Measurements from ENCODE around the gene RUNX2. TPM values are rescaled to one million over a fixed set of nuclear protein-coding genes. Genes with fewer than 3 reads are reported as not detected.

Gene RUNX2
- total and polyA plus RNA-seq, 2 of the 8 experiments (the other 6 are each of a cell fraction or from before 2014, with no cell fraction given), result 0.26 to 1.2 TPM

- no peaks in the 10 kb centered on the region for H3K9me3 ChIP-seq (ENCODE audit: insufficient read depth in 2 of 2, low read depth in 1 of 2, low read length in 1 of 2)
- no peak overlapping the region for H2BK15ac ChIP-seq (ENCODE audit: low read length)
- POLR2A ChIA-PET (ENCODE audit: partially characterized antibody), result interaction anchor here (0.6 kb wide), 1 partner anchor 20 kb away, joined by 3 read pairs; no protein-coding TSS in a partner anchor
- H3K4ac ChIP-seq (replicated peaks; ENCODE audit: insufficient read length, low read depth, low read length), result no peak overlapping the region
- H4K5ac ChIP-seq (ENCODE audit: insufficient read length, low read depth, low read length), result no peak overlapping the region
- no peak overlapping the region for H3K4me2 ChIP-seq (ENCODE audit: insufficient read depth in 1 of 2, low read depth in 2 of 2, low read length in 2 of 2)
- H3K79me1 ChIP-seq (ENCODE audit: low read depth, low read length), result no peaks in the 10 kb centered on the region
- H3K23me2 ChIP-seq (ENCODE audit: low read depth, low read length), result no peaks in the 10 kb centered on the region; the same call in 1 of the 2 replicates
- no peak overlapping the region for H3K56ac ChIP-seq (replicated peaks; ENCODE audit: insufficient read length, low read depth, low read length)
- WGBS, 2 experiments (ENCODE audit: extremely low coverage in 1 of 2, insufficient coverage in 1 of 2, insufficient read length in 1 of 2, insufficient replicate concordance in 2 of 2, low coverage in 1 of 2, low lambda C conversion rate in 2 of 2, missing lambda C conversion rate in 1 of 2), result 84% methylated on average over 2 of the region's 2 CpGs; no CpG with 5 or more reads in 1 of the 2 experiments
- no peaks in the 10 kb centered on the region; a peak in 1 of 8 replicates for H3K36me3 ChIP-seq (ENCODE audit: control insufficient read depth in 2 of 4, insufficient read depth in 4 of 4, low read length in 3 of 4)
- CTCF ChIA-PET (ENCODE audit: partially characterized antibody), result interaction anchor here (0.6 to 1.8 kb wide), 2 partner anchors 9 to 11 kb away, joined by 3 to 7 read pairs; no protein-coding TSS in a partner anchor
- no peak overlapping the region for H4K8ac ChIP-seq (ENCODE audit: extremely low read depth, insufficient read depth, low read length)
- no peak overlapping the region for H3K18ac ChIP-seq (ENCODE audit: extremely low read depth, low read length)
- TF ChIP-seq RBBP5 (IDR thresholded peaks at IDR 0.05; ENCODE audit: borderline replicate concordance, low read depth, low read length) (no peak), BRCA1 (IDR thresholded peaks at IDR 0.05; ENCODE audit: low read depth, low read length) (no peak), TAF7 (optimal IDR thresholded peaks at IDR 0.05; ENCODE audit: borderline replicate concordance, low read depth, low read length) (no peak), E2F6 (IDR thresholded peaks at IDR 0.05) (no peak), BACH1 (IDR thresholded peaks at IDR 0.05; ENCODE audit: low read length) (no peak), GTF2F1 (IDR thresholded peaks at IDR 0.05; ENCODE audit: borderline replicate concordance, low read depth, low read length) (no peak), SIRT6 (IDR thresholded peaks at IDR 0.05; ENCODE audit: low read length) (no peak)
- H3K27ac ChIP-seq (ENCODE audit: low read depth, low read length), result no peak overlapping the region
- FAIRE-seq (no peak), DNase-seq (ENCODE audit: low read depth in 1 of 2, low spot score in 2 of 2) (no peak)
- no peak overlapping the region for H2AK5ac ChIP-seq (ENCODE audit: low read depth, low read length)
- H3K79me2 ChIP-seq (ENCODE audit: control insufficient read depth in 1 of 2, insufficient read depth in 2 of 2, low read length in 2 of 2), result no peaks in the 10 kb centered on the region
- H2BK12ac ChIP-seq (ENCODE audit: low read depth, low read length), result no peak overlapping the region
- no peak overlapping the region for H3K4me3 ChIP-seq (ENCODE audit: extremely low read depth in 1 of 4, insufficient read depth in 2 of 4, low read depth in 3 of 4, low read length in 4 of 4)
- no peak overlapping the region for H2BK120ac ChIP-seq (replicated peaks; ENCODE audit: low read depth, low read length)
- no peak overlapping the region for H2BK5ac ChIP-seq (ENCODE audit: low read depth, low read length)
- no peaks in the 10 kb centered on the region for H3K4me1 ChIP-seq (replicated peaks in 1 of 4; ENCODE audit: control insufficient read depth in 3 of 4, insufficient read depth in 4 of 4, low read length in 3 of 4)
- no peaks in the 10 kb centered on the region for H3K27me3 ChIP-seq (replicated peaks in 1 of 4; ENCODE audit: control insufficient read depth in 3 of 4, extremely low read depth in 1 of 4, insufficient read depth in 3 of 4, low read length in 3 of 4)
- H4K91ac ChIP-seq (replicated peaks; ENCODE audit: insufficient read length, low read length), result no peak overlapping the region
- H2BK20ac ChIP-seq (ENCODE audit: low read length), result no peak overlapping the region
- H2AFZ ChIP-seq (ENCODE audit: low read length), result no peak overlapping the region
- H3K14ac ChIP-seq (ENCODE audit: insufficient read length), result no peak overlapping the region
- no peak overlapping the region for H3K9ac ChIP-seq (replicated peaks in 1 of 4; ENCODE audit: extremely low read depth in 1 of 4, low read depth in 3 of 4, low read length in 3 of 4)
- H3K23ac ChIP-seq (ENCODE audit: insufficient read length), result no peak overlapping the region
- no peaks in the 10 kb centered on the region for H4K20me1 ChIP-seq (replicated peaks in 1 of 2; ENCODE audit: control insufficient read depth in 1 of 2, insufficient read depth in 2 of 2, low read length in 2 of 2)
Observed at GRCh38 chr6:45531999-45532595, 204.0 kb downstream of the RUNX2 start.

Data from H1 (cell line).